RWPE1 (cell line): ENCODE data around the gene PFDN4.
A peak's percentile ranks its signal among the peaks of the same experiment; 100 is the strongest.

Experiments
- CTCF ChIA-PET: fragments of 350-600 bp; sonication (Branson Sonifier 250); formaldehyde crosslinking; extraction: SDS; loops from one replicate; lab custom pipeline; 2021; lab: Yijun Ruan, JAX
- POLR2A ChIA-PET: fragments of 400-600 bp; formaldehyde crosslinking; extraction: SDS; loops from one replicate; lab custom pipeline; 2020; ENCODE audit warnings: antibody characterized with exemption; ENCODE audit not compliant: low non-redundant PET; lab: Yijun Ruan, JAX
- DNase-seq: peaks from one replicate; pipeline ENCODE4 v3.0.0; 2012; ENCODE audit warnings: low spot score
- H3K27ac ChIP-seq: fragments of 450-650 bp; 2 replicates; pipeline ENCODE4 v1.5.1; 2017
- CTCF ChIP-seq: fragments of 450-650 bp; conservative IDR thresholded peaks from 2 replicates; pipeline ENCODE4 v1.5.1; 2017; ENCODE audit warnings: low read depth, mild to moderate bottlenecking

The PFDN4 gene

GRCh38 chr20:54207743-54208547 lies at the start of gene PFDN4:
TSS of gene PFDN4 (plus strand) at chr20:54208087. CDS start at chr20:54208101, 14 bp downstream.
- POLR2A ChIA-PET, result interaction anchor here (1.1 to 1.4 kb wide), 2 partner anchors 11 to 111 kb away, joined by 4 to 5 read pairs; no protein-coding TSS in a partner anchor
- TF ChIP-seq CTCF, result peak; percentile 99
- peak; percentile 98 for DNase-seq
- CTCF ChIA-PET, result interaction anchor here (0.5 to 2.5 kb wide), 23 partner anchors 9 to 1587 kb away, joined by 3 to 15 read pairs (median 3); no protein-coding TSS in a partner anchor
- H3K27ac ChIP-seq, result peak within 1 kb of the TSS; percentile 85

- no peak for TF ChIP-seq CTCF
- DNase-seq, result no peak
- no peak overlapping the region for H3K27ac ChIP-seq
- ChIA-PET POLR2A (no interaction called here), CTCF (no interaction called here)
These were observed 49.7 kb upstream of the PFDN4 start for GRCh38 chr20:54158226-54158625.

- no peak for DNase-seq
- no peak for TF ChIP-seq CTCF
- POLR2A ChIA-PET, result no interaction called here
- CTCF ChIA-PET, result interaction anchor here (0.7 to 1.1 kb wide), 2 partner anchors 55 to 152 kb away, joined by 3 to 4 read pairs; no protein-coding TSS in a partner anchor
- H3K27ac ChIP-seq, result no peak overlapping the region
These were observed 49.0 kb upstream of the PFDN4 start for GRCh38 chr20:54158856-54159418.

GRCh38 chr20:54160065-54161007 lies 47.6 kb upstream of the PFDN4 start:
- ChIA-PET POLR2A (no interaction called here), CTCF (interaction anchor here (1.3 kb wide), 1 partner anchor 14 kb away, joined by 5 read pairs; no protein-coding TSS in a partner anchor)
- no peak overlapping the region for H3K27ac ChIP-seq
- TF ChIP-seq CTCF, result no peak
- no peak for DNase-seq

GRCh38 chr20:54161008-54161820 lies 46.7 kb upstream of the PFDN4 start:
- no peak for TF ChIP-seq CTCF
- H3K27ac ChIP-seq, result no peak overlapping the region
- CTCF ChIA-PET, result interaction anchor here (1.3 kb wide), 1 partner anchor 14 kb away, joined by 5 read pairs; no protein-coding TSS in a partner anchor
- DNase-seq, result no peak
- POLR2A ChIA-PET, result no interaction called here
